Right lobe of liver (tissue), 6 donors: Measurements from ENCODE around the gene CCDC68. TPM values are rescaled to one million over a fixed set of nuclear protein-coding genes. Genes with fewer than 3 reads are reported as not detected.

ENCODE experiments used
- ATAC-seq, 4 donors: fragments of 200-7000 bp; cut with Tn5 transposase; one replicate each; pipeline ENCODE4 v1.9.1; 2020; ENCODE audit warnings: mild to moderate bottlenecking in 4 of 4, moderate library complexity in 4 of 4
- DNase-seq, 3 donors: peaks; one replicate each; pipeline ENCODE4 v3.0.0-alpha.2; 2020
- H3K27ac ChIP-seq, 3 donors: fragments of 200-600 bp; one replicate each; pipeline ENCODE4 v1.8.0; 2022
- H3K27me3 ChIP-seq, 2 donors: fragments of 200-600 bp; one replicate each; pipeline ENCODE4 v1.8.0; 2022
- H3K36me3 ChIP-seq, 4 donors: fragments of 200-600 bp; sonication (generic) in 1 of 4; one replicate each; pipeline versions ENCODE4 v1.5.1 to v1.8.0; 2017 to 2022; ENCODE audit warnings: control low read depth in 1 of 4
- H3K4me1 ChIP-seq, 4 donors: fragments of 200-600 bp; sonication (generic) in 1 of 4; one replicate each; pipeline versions ENCODE4 v1.5.1 to v1.8.0; 2017 to 2022; ENCODE audit warnings: control low read depth in 1 of 4
- H3K4me3 ChIP-seq, 3 donors: fragments of 200-600 bp; one replicate each; pipeline ENCODE4 v1.8.0; 2022
- H3K9me3 ChIP-seq, 4 donors: fragments of 200-600 bp; sonication (generic) in 1 of 4; one replicate each; pipeline versions ENCODE4 v1.5.1 to v1.8.0; 2017 to 2022; ENCODE audit warnings: control low read depth in 1 of 4
- CTCF ChIP-seq, 4 donors: fragments of 200-600 bp in 3 of 4; fragments of 450-650 bp in 1 of 4; IDR thresholded peaks; one replicate each; pipeline versions ENCODE4 v1.5.1 to v1.8.0; 2016 to 2022; ENCODE audit warnings: antibody characterized with exemption in 4 of 4, mild to moderate bottlenecking in 2 of 4
- POLR2A ChIP-seq: fragments of 450-650 bp; IDR thresholded peaks from one replicate; pipeline ENCODE4 v1.6.1; 2017; ENCODE audit warnings: antibody characterized with exemption, mild to moderate bottlenecking
- WGBS: methylation state at CpG from one replicate; pipeline ENCODE4 v1.1.6; 2018; ENCODE audit warnings: low coverage, low lambda C conversion rate; ENCODE audit not compliant: insufficient coverage; ENCODE audit errors: missing lambda C conversion rate; 5-methylcytosine and 5-hydroxymethylcytosine counted together
- intact Hi-C, 2 donors: fragments of 100-400 bp; cut with DNase I; formaldehyde crosslinking; loops; one replicate each; pipeline versions ENCODE4 v1.11.2 to v1.14.1; 2022
- total RNA-seq, 6 experiments: library from RNA; depleted of rRNA in 2 of 6; stranded (reverse); fragments of >200 nt in 2 of 6; fragmentation: NEBNext Ultra II Directional in 3 of 6; extraction: Animal tissue kit (Norgen Biotek cat#: 25700) in 3 of 6; gene quantifications; one replicate each; pipeline versions ENCODE4 v1.1.0 to v1.2.4, GENCODE V29; 2016 to 2023
- donor health status: DM: no; HTN: yes; CAD: no.
- donor health status: DM: no; HTN: no; CAD: no.
- donor health status: DM: no; HTN: no; CAD: no.
- donor health status: DM: no; HTN: yes; CAD: no.
- donor health status: DM: no; HTN: yes; CAD: no.

CCDC68 gene
- total RNA-seq, 6 experiments from 2014 or later = 3.1 to 17.3 (median 9.3) TPM

GRCh38 chr18:55001394-55002024, 42.2 kb upstream of the CCDC68 start:
- no peak for ATAC-seq
- Histone ChIP-seq H3K9me3 (no peaks in the 10 kb centered on the region), H3K36me3 (no peaks in the 10 kb centered on the region), H3K27me3 (no peaks in the 10 kb centered on the region), H3K27ac (no peak overlapping the region), H3K4me1 (no peaks in the 10 kb centered on the region), H3K4me3 (no peak overlapping the region)
- 49% methylated on average over 4 of the region's 6 CpGs for WGBS
- TF ChIP-seq CTCF (IDR thresholded peaks at IDR 0.05) = no peak
- no peak for TF ChIP-seq POLR2A
- no peak for DNase-seq
- intact Hi-C loops = no loop called here

GRCh38 chr18:55000529-55000928, 41.3 kb upstream of the CCDC68 start:
- intact Hi-C loops = no loop called here
- DNase-seq (no peak), ATAC-seq (no peak)
- no peak overlapping the region for H3K27ac ChIP-seq
- no peaks in the 10 kb centered on the region for H3K4me1 ChIP-seq
- no peak overlapping the region for H3K4me3 ChIP-seq
- no peaks in the 10 kb centered on the region for H3K9me3 ChIP-seq
- no peaks in the 10 kb centered on the region for H3K27me3 ChIP-seq
- 94% methylated on average over 3 of the region's 5 CpGs for whole genome bisulfite sequencing
- TF ChIP-seq CTCF (IDR thresholded peaks at IDR 0.05) (no peak), POLR2A (no peak)
- no peaks in the 10 kb centered on the region for H3K36me3 ChIP-seq

GRCh38 chr18:54999016-54999415, 39.8 kb upstream of the CCDC68 start:
- H3K27me3 ChIP-seq = no peaks in the 10 kb centered on the region
- H3K4me3 ChIP-seq = no peak overlapping the region
- 93% methylated on average over 5 of the region's 5 CpGs for WGBS
- TF ChIP-seq POLR2A = no peak
- no peak for TF ChIP-seq CTCF (IDR thresholded peaks at IDR 0.05)
- H3K36me3 ChIP-seq = no peaks in the 10 kb centered on the region
- no peak for ATAC-seq
- no peak for DNase-seq
- intact Hi-C loops = no loop called here
- H3K27ac ChIP-seq = no peak overlapping the region
- no peaks in the 10 kb centered on the region for H3K4me1 ChIP-seq
- no peaks in the 10 kb centered on the region for H3K9me3 ChIP-seq

- Histone ChIP-seq H3K27ac (no peak overlapping the region), H3K4me3 (no peak overlapping the region), H3K27me3 (no peaks in the 10 kb centered on the region), H3K4me1 (no peaks in the 10 kb centered on the region), H3K9me3 (no peaks in the 10 kb centered on the region), H3K36me3 (no peaks in the 10 kb centered on the region)
- intact Hi-C loops = no loop called here
- TF ChIP-seq CTCF (IDR thresholded peaks at IDR 0.05) (no peak), POLR2A (no peak)
- DNase-seq (no peak), ATAC-seq (no peak)
- WGBS = 94% methylated on average over 5 of the region's 5 CpGs
Measured at GRCh38 chr18:54995421-54996143, 36.3 kb upstream of the CCDC68 start.
